ENCODE results near the gene RHEB. TPM values are rescaled to one million over a fixed set of nuclear protein-coding genes. Genes with fewer than 3 reads are reported as not detected.

RHEB gene
- total and polyA plus RNA-seq, 2 donors (not counting 1 experiment from before 2014, with no cell fraction given), result 9.3 to 40.3 TPM

GRCh38 chr7:151442776-151443496 lies 76.8 kb downstream of the RHEB start:
- 91% methylated on average over 4 of the region's 10 CpGs for WGBS (ENCODE audit: insufficient coverage)
- Histone ChIP-seq H3K4me1 (ENCODE audit: control insufficient read depth in 2 of 2, insufficient read depth in 2 of 2, low read length in 2 of 2) (peaks cover 0 to 2% of the 10 kb centered on the region in 2 donors), H3K36me3 (replicated peaks in 1 of 2; ENCODE audit: control extremely low read depth in 1 of 2, control insufficient read depth in 1 of 2, extremely low read depth in 1 of 2, insufficient read depth in 2 of 2, low read length in 1 of 2) (no peaks in the 10 kb centered on the region), H3K9ac (ENCODE audit: low read length) (no peak overlapping the region), H3K27ac (ENCODE audit: low read length in 2 of 2) (no peak overlapping the region), H4K20me1 (ENCODE audit: control insufficient read depth, insufficient read depth, low read length, poor library complexity, severe bottlenecking) (no peaks in the 10 kb centered on the region), H3K4me3 (ENCODE audit: control extremely low read depth in 1 of 5, extremely low read depth in 1 of 5, insufficient read depth in 1 of 5, low read depth in 2 of 5, low read length in 4 of 5) (no peak overlapping the region), H2AFZ (ENCODE audit: insufficient read depth, low read depth, low read length, poor library complexity, severe bottlenecking) (no peak overlapping the region), H3K27me3 (replicated peaks in 1 of 4; ENCODE audit: control extremely low read depth in 1 of 4, control insufficient read depth in 3 of 4, insufficient read depth in 4 of 4, low read length in 3 of 4) (peaks cover 0 to 38% (median 12%) of the 10 kb centered on the region in 4 experiments), H3K4me2 (replicated peaks; ENCODE audit: low read depth, low read length, poor library complexity, severe bottlenecking) (no peak overlapping the region), H3K79me2 (ENCODE audit: control insufficient read depth, insufficient read depth, low read length) (no peaks in the 10 kb centered on the region), H3K9me3 (ENCODE audit: control extremely low read depth in 1 of 3, control insufficient read depth in 2 of 3, insufficient read depth in 1 of 3, low read length in 2 of 3) (no peaks in the 10 kb centered on the region)
- Mint-ChIP-seq H3K27ac (no peak overlapping the region), H3K4me1 (peaks cover 7% of the 10 kb centered on the region), H3K9me3 (ENCODE audit: insufficient read depth) (no peaks in the 10 kb centered on the region), H3K27me3 (peaks cover 47% of the 10 kb centered on the region), H3K4me3 (no peak overlapping the region)
- POLR2A ChIA-PET, result no interaction called here
- ATAC-seq (ENCODE audit: low read depth) (no peak), DNase-seq (no peak)
- TF ChIP-seq EZH2 (IDR thresholded peaks at IDR 0.05; ENCODE audit: borderline replicate concordance, insufficient read depth, low read depth, low read length, poor library complexity, severe bottlenecking), result no peak
- TF ChIP-seq, protein P1, sequence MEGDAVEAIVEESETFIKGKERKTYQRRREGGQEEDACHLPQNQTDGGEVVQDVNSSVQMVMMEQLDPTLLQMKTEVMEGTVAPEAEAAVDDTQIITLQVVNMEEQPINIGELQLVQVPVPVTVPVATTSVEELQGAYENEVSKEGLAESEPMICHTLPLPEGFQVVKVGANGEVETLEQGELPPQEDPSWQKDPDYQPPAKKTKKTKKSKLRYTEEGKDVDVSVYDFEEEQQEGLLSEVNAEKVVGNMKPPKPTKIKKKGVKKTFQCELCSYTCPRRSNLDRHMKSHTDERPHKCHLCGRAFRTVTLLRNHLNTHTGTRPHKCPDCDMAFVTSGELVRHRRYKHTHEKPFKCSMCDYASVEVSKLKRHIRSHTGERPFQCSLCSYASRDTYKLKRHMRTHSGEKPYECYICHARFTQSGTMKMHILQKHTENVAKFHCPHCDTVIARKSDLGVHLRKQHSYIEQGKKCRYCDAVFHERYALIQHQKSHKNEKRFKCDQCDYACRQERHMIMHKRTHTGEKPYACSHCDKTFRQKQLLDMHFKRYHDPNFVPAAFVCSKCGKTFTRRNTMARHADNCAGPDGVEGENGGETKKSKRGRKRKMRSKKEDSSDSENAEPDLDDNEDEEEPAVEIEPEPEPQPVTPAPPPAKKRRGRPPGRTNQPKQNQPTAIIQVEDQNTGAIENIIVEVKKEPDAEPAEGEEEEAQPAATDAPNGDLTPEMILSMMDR (IDR thresholded peaks at IDR 0.05), result no peak
- CTCF ChIA-PET, result interaction anchor here (11.9 to 12.6 kb wide), 2 partner anchors 75 to 126 kb away, joined by 137 to 230 read pairs; no protein-coding TSS in a partner anchor
- intact Hi-C loops (cut with micrococcal nuclease), result no loop called here

GRCh38 chr7:151440799-151441445 lies 78.8 kb downstream of the RHEB start:
- CTCF ChIA-PET, result no interaction called here
- Histone ChIP-seq H2AFZ (ENCODE audit: insufficient read depth, low read depth, low read length, poor library complexity, severe bottlenecking) (no peak overlapping the region), H3K9me3 (ENCODE audit: control extremely low read depth in 1 of 3, control insufficient read depth in 2 of 3, insufficient read depth in 1 of 3, low read length in 2 of 3) (no peaks in the 10 kb centered on the region), H3K9ac (ENCODE audit: low read length) (no peak overlapping the region), H3K27ac (ENCODE audit: low read length in 2 of 2) (no peak overlapping the region), H3K36me3 (replicated peaks in 1 of 2; ENCODE audit: control extremely low read depth in 1 of 2, control insufficient read depth in 1 of 2, extremely low read depth in 1 of 2, insufficient read depth in 2 of 2, low read length in 1 of 2) (no peaks in the 10 kb centered on the region), H3K79me2 (ENCODE audit: control insufficient read depth, insufficient read depth, low read length) (no peaks in the 10 kb centered on the region), H3K4me2 (replicated peaks; ENCODE audit: low read depth, low read length, poor library complexity, severe bottlenecking) (no peak overlapping the region), H3K4me3 (ENCODE audit: control extremely low read depth in 1 of 5, extremely low read depth in 1 of 5, insufficient read depth in 1 of 5, low read depth in 2 of 5, low read length in 4 of 5) (no peak overlapping the region), H4K20me1 (ENCODE audit: control insufficient read depth, insufficient read depth, low read length, poor library complexity, severe bottlenecking) (no peaks in the 10 kb centered on the region), H3K4me1 (ENCODE audit: control insufficient read depth in 2 of 2, insufficient read depth in 2 of 2, low read length in 2 of 2) (no peaks in the 10 kb centered on the region), H3K27me3 (replicated peaks in 1 of 4; ENCODE audit: control extremely low read depth in 1 of 4, control insufficient read depth in 3 of 4, insufficient read depth in 4 of 4, low read length in 3 of 4) (peaks cover 0 to 36% (median 11%) of the 10 kb centered on the region in 4 experiments)
- intact Hi-C loops (cut with micrococcal nuclease), result no loop called here
- TF ChIP-seq, protein P1 (IDR thresholded peaks at IDR 0.05), result no peak
- no peak overlapping the region for H3K4me3 Mint-ChIP-seq
- POLR2A ChIA-PET, result no interaction called here
- H3K9me3 Mint-ChIP-seq (ENCODE audit: insufficient read depth), result no peaks in the 10 kb centered on the region
- WGBS (ENCODE audit: insufficient coverage), result 73% methylated on average over 4 of the region's 10 CpGs
- ATAC-seq (ENCODE audit: low read depth), result no peak
- DNase-seq, result no peak
- H3K4me1 Mint-ChIP-seq, result peaks cover 7% of the 10 kb centered on the region
- H3K27ac Mint-ChIP-seq, result no peak overlapping the region
- H3K27me3 Mint-ChIP-seq, result peaks cover 46% of the 10 kb centered on the region
